AG10803 (cell line): ENCODE results near the gene MBP.

Source experiments
- DNase-seq: peaks from one replicate; pipeline ENCODE4 v3.0.0; 2010; ENCODE audit warnings: low read depth
- H3K4me3 ChIP-seq: 2 replicates; pipeline ENCODE4 v1.5.1; 2011; ENCODE audit warnings: mild to moderate bottlenecking, low read length, control low read depth
- CTCF ChIP-seq: conservative IDR thresholded peaks from 2 replicates; pipeline ENCODE4 v1.5.1; 2011; ENCODE audit warnings: mild to moderate bottlenecking, low read length, control low read depth, inconsistent platforms

MBP gene

GRCh38 chr18:77068321-77069312 is 64.0 kb downstream of the MBP start:
- peak; percentile 69 for DNase-seq
- TF ChIP-seq CTCF: no peak; the same call in 1 of the 2 replicates
- H3K4me3 ChIP-seq: no peak overlapping the region

GRCh38 chr18:77067291-77068061 is 65.1 kb downstream of the MBP start:
- peak; percentile 4; the same call in 1 of the 2 replicates for TF ChIP-seq CTCF
- H3K4me3 ChIP-seq: no peak overlapping the region
- DNase-seq: peak; percentile 80

GRCh38 chr18:77066689-77067088 is 65.9 kb downstream of the MBP start:
- no peak for DNase-seq
- H3K4me3 ChIP-seq: no peak overlapping the region
- no peak for TF ChIP-seq CTCF

- no peak for TF ChIP-seq CTCF
- no peak overlapping the region for H3K4me3 ChIP-seq
- DNase-seq: no peak
These were observed 66.5 kb downstream of the MBP start for GRCh38 chr18:77066101-77066500.

GRCh38 chr18:77065221-77065981 is 67.2 kb downstream of the MBP start:
- TF ChIP-seq CTCF: no peak
- peak; percentile 92 for DNase-seq
- no peak overlapping the region for H3K4me3 ChIP-seq

- H3K4me3 ChIP-seq: no peak overlapping the region
- DNase-seq: no peak
- no peak for TF ChIP-seq CTCF
These were observed 69.3 kb downstream of the MBP start for GRCh38 chr18:77063260-77063659.
